ENCODE results near the gene ST6GAL1.
"Not testable (repeated sequence)": the region's sequence is repeated elsewhere in the genome, so short reads cannot be mapped to it uniquely, and the experiment has no call there.

Gene ST6GAL1

GRCh38 chr3:186994000-186994955, 64.0 kb downstream of the ST6GAL1 start:
- no peak for DNase-seq (ENCODE audit: low read depth)

- DNase-seq (ENCODE audit: low read depth) = no peak
These were observed 66.0 kb downstream of the ST6GAL1 start for GRCh38 chr3:186996356-186996755.

- DNase-seq (ENCODE audit: low read depth) = no peak
These were observed 66.7 kb downstream of the ST6GAL1 start for GRCh38 chr3:186997061-186997460.

- no peak for DNase-seq (ENCODE audit: low read depth)
These were observed 67.2 kb downstream of the ST6GAL1 start for GRCh38 chr3:186997473-186997939.

GRCh38 chr3:186998937-186999368, 68.6 kb downstream of the ST6GAL1 start:
- DNase-seq (ENCODE audit: low read depth) = no peak

- no peak for DNase-seq (ENCODE audit: low read depth)
These were observed 70.4 kb downstream of the ST6GAL1 start for GRCh38 chr3:187000711-187001151.

GRCh38 chr3:187002915-187003314, 72.6 kb downstream of the ST6GAL1 start:
- DNase-seq (ENCODE audit: low read depth) = no peak

GRCh38 chr3:187005827-187006481, 75.6 kb downstream of the ST6GAL1 start:
- no peak for DNase-seq (ENCODE audit: low read depth)

- no peak for DNase-seq (ENCODE audit: low read depth)
These were observed 76.7 kb downstream of the ST6GAL1 start for GRCh38 chr3:187006864-187007630.

GRCh38 chr3:187010382-187010781, 80.1 kb downstream of the ST6GAL1 start:
- DNase-seq (ENCODE audit: low read depth) = not testable (repeated sequence)

- no peak for DNase-seq (ENCODE audit: low read depth)
These were observed 81.6 kb downstream of the ST6GAL1 start for GRCh38 chr3:187011915-187012314.

- DNase-seq (ENCODE audit: low read depth) = no peak
These were observed 82.3 kb downstream of the ST6GAL1 start for GRCh38 chr3:187012609-187013051.

GRCh38 chr3:187013159-187013716, 82.9 kb downstream of the ST6GAL1 start:
- no peak for DNase-seq (ENCODE audit: low read depth)

GRCh38 chr3:187014417-187014864, 84.1 kb downstream of the ST6GAL1 start:
- peak; percentile 24 for DNase-seq (ENCODE audit: low read depth)

GRCh38 chr3:187015903-187016638, 85.7 kb downstream of the ST6GAL1 start:
- DNase-seq (ENCODE audit: low read depth) = no peak

GRCh38 chr3:187016639-187017345, 86.5 kb downstream of the ST6GAL1 start:
- no peak for DNase-seq (ENCODE audit: low read depth)

GRCh38 chr3:187017511-187018230, 87.3 kb downstream of the ST6GAL1 start:
- DNase-seq (ENCODE audit: low read depth) = no peak

GRCh38 chr3:187019542-187020072, 89.3 kb downstream of the ST6GAL1 start:
- DNase-seq (ENCODE audit: low read depth) = no peak

- no peak for DNase-seq (ENCODE audit: low read depth)
These were observed 90.0 kb downstream of the ST6GAL1 start for GRCh38 chr3:187020376-187020775.
